GM12878 (cell line): ENCODE measurements around the gene ALKBH2. TPM values are rescaled to one million over a fixed set of nuclear protein-coding genes. Genes with fewer than 3 reads are reported as not detected.

Experiments used
- ATAC-seq: fragments of 200-7000 bp; cut with Tn5 transposase; 3 replicates; pipeline ENCODE4 v1.9.1; 2020; ENCODE audit warnings: mild to moderate bottlenecking, moderate library complexity
- BruUV-seq: library from RNA; stranded (reverse); fragments of 400-500 nt; replicated peaks from 2 replicates; lab custom pipeline; 2021; lab: Mats Ljungman, UMichigan
- CTCF ChIA-PET: fragments of 300-600 bp; sonication (Branson Sonifier 250); formaldehyde crosslinking; extraction: SDS; loops from one replicate; lab custom pipeline; 2021; ENCODE audit warnings: inconsistent platforms; lab: Yijun Ruan, JAX
- POLR2A ChIA-PET: fragments of 350-600 bp; formaldehyde crosslinking; extraction: SDS; loops from one replicate; lab custom pipeline; 2021; ENCODE audit warnings: inconsistent platforms; lab: Charles Lee
- RAD21 ChIA-PET: fragments of 300-600 bp; sonication (Branson Sonifier 250); formaldehyde crosslinking; loops from one replicate; lab custom pipeline; 2023; ENCODE audit warnings: antibody characterized with exemption; ENCODE audit not compliant: unreplicated experiment; lab: Charles Lee
- SMC1A ChIA-PET: fragments of 300-600 bp; sonication (Branson Sonifier 250); formaldehyde crosslinking; loops from one replicate; lab custom pipeline; 2023; ENCODE audit not compliant: unreplicated experiment, uncharacterized antibody; lab: Charles Lee
- DNase-seq: peaks from one replicate; pipeline ENCODE4 v3.0.0-alpha.2; 2011; ENCODE audit warnings: low read depth, low spot score
- FAIRE-seq: peaks from 3 replicates; lab custom pipeline; 2011; peaks lifted over from hg19 to GRCh38; lab: Jason Lieb, UNC
- H2AFZ ChIP-seq: 2 replicates; pipeline ENCODE4 v1.6.0; 2011; ENCODE audit warnings: low read depth, low read length, control low read depth; ENCODE audit not compliant: control insufficient read depth
- H3K27ac ChIP-seq: 2 replicates; pipeline ENCODE4 v1.5.1; 2011; ENCODE audit warnings: control low read depth; ENCODE audit not compliant: control insufficient read depth, insufficient read depth
- H3K27me3 ChIP-seq, 2 experiments: replicated peaks in 1 of 2; 2 replicates each; pipeline versions ENCODE4 v1.6.0 to v1.6.1; 2011; ENCODE audit warnings: low read length in 1 of 2; ENCODE audit not compliant: control insufficient read depth in 2 of 2, insufficient read depth in 2 of 2
- H3K36me3 ChIP-seq, 2 experiments: 2 replicates each; pipeline ENCODE4 v1.5.1; 2011; ENCODE audit warnings: low read length in 1 of 2; ENCODE audit not compliant: control insufficient read depth in 2 of 2, insufficient read depth in 2 of 2
- H3K4me1 ChIP-seq: 2 replicates; pipeline ENCODE4 v1.6.1; 2011; ENCODE audit warnings: mild to moderate bottlenecking, low read length, moderate library complexity, mixed read lengths; ENCODE audit not compliant: control insufficient read depth, insufficient read depth
- H3K4me2 ChIP-seq: 2 replicates; pipeline ENCODE4 v1.6.0; 2011; ENCODE audit warnings: control low read depth; ENCODE audit not compliant: control insufficient read depth, insufficient read depth
- H3K4me3 ChIP-seq: fragments of 200-600 bp; sonication (generic); 2 replicates; pipeline ENCODE4 v1.5.1; 2016
- H3K79me2 ChIP-seq: 2 replicates; pipeline ENCODE4 v1.6.0; 2011; ENCODE audit warnings: low read length; ENCODE audit not compliant: control insufficient read depth, insufficient read depth
- H3K9ac ChIP-seq: 2 replicates; pipeline ENCODE4 v1.8.0; 2011; ENCODE audit warnings: low read length, control low read depth, mixed read lengths; ENCODE audit not compliant: control insufficient read depth, insufficient read depth
- H3K9me3 ChIP-seq: replicated peaks from 3 replicates; pipeline ENCODE4 v1.5.1; 2011; ENCODE audit warnings: mild to moderate bottlenecking, low read length; ENCODE audit not compliant: control insufficient read depth, insufficient read depth
- H4K20me1 ChIP-seq: 2 replicates; pipeline ENCODE4 v1.6.0; 2011; ENCODE audit not compliant: control insufficient read depth, insufficient read depth
- BMI1 ChIP-seq: fragments of 450-650 bp; IDR thresholded peaks from 2 replicates; pipeline ENCODE4 v1.6.1; 2016; ENCODE audit warnings: mild to moderate bottlenecking, moderate library complexity, borderline replicate concordance
- CBX3 ChIP-seq: fragments of 200-600 bp; sonication (generic); IDR thresholded peaks from 2 replicates; pipeline ENCODE4 v1.6.1; 2016; ENCODE audit warnings: low read depth, borderline replicate concordance
- HDAC6 ChIP-seq: fragments of 200-600 bp; sonication (generic); IDR thresholded peaks from one replicate; pipeline ENCODE4 v1.8.0; 2017; ENCODE audit warnings: antibody characterized with exemption; ENCODE audit not compliant: unreplicated experiment
- KDM1A ChIP-seq: fragments of 200-600 bp; sonication (generic); IDR thresholded peaks from 2 replicates; pipeline ENCODE4 v1.6.1; 2016; ENCODE audit warnings: borderline replicate concordance
- LARP7 ChIP-seq: fragments of 450-650 bp; IDR thresholded peaks from 2 replicates; pipeline ENCODE4 v1.6.1; 2017; ENCODE audit warnings: mild to moderate bottlenecking
- MYB ChIP-seq: fragments of 150-350 bp; IDR thresholded peaks from 2 replicates; pipeline ENCODE4 v1.6.1; 2014; ENCODE audit warnings: mild to moderate bottlenecking, low read depth, low read length, borderline replicate concordance
- PML ChIP-seq: IDR thresholded peaks from 2 replicates; pipeline ENCODE4 v1.6.1; 2012; ENCODE audit warnings: low read length, inconsistent platforms
- RAD51 ChIP-seq: fragments of 450-650 bp; IDR thresholded peaks from 2 replicates; pipeline ENCODE4 v1.6.1; 2016; ENCODE audit warnings: moderate library complexity, mild to moderate bottlenecking, inconsistent platforms
- RBBP5 ChIP-seq: fragments of 200-600 bp; sonication (generic); conservative IDR thresholded peaks from 2 replicates; pipeline ENCODE4 v1.6.1; 2016
- RCOR1 ChIP-seq: conservative IDR thresholded peaks from 2 replicates; pipeline ENCODE4 v1.6.1; 2012; ENCODE audit warnings: low read depth, low read length, improper control_type of control experiment
- SRF ChIP-seq, 2 experiments: IDR thresholded peaks; 2 replicates each; pipeline ENCODE4 v1.6.1; 2011; ENCODE audit warnings: low read depth in 2 of 2, low read length in 2 of 2, mild to moderate bottlenecking in 1 of 2, moderate library complexity in 1 of 2
- STAT3 ChIP-seq: IDR thresholded peaks from 2 replicates; pipeline ENCODE4 v1.6.1; 2011; ENCODE audit warnings: low read depth, low read length, improper control_type of control experiment
- WRNIP1 ChIP-seq: IDR thresholded peaks from 2 replicates; pipeline ENCODE4 v1.6.1; 2011; ENCODE audit warnings: low read depth, low read length, improper control_type of control experiment, borderline replicate concordance
- YBX1 ChIP-seq: fragments of 450-650 bp; IDR thresholded peaks from 2 replicates; pipeline ENCODE4 v1.6.1; 2016; ENCODE audit warnings: antibody characterized with exemption
- ZBED1 ChIP-seq: IDR thresholded peaks from 2 replicates; pipeline ENCODE4 v1.6.1; 2016; ENCODE audit warnings: borderline replicate concordance
- ZNF274 ChIP-seq: IDR thresholded peaks from one replicate; pipeline ENCODE4 v1.8.0; 2011; ENCODE audit not compliant: insufficient read length, insufficient read depth
- WGBS: methylation state at CpG from one replicate; pipeline ENCODE4 v1.1.6; 2016; ENCODE audit warnings: low lambda C conversion rate; ENCODE audit not compliant: insufficient replicate concordance, insufficient coverage; ENCODE audit errors: missing lambda C conversion rate; 5-methylcytosine and 5-hydroxymethylcytosine counted together
- in situ Hi-C: fragments of 300-500 bp; cut with MboI; formaldehyde crosslinking; loops from 9 replicates; pipeline ENCODE4 v1.14.3; 2018; ENCODE audit warnings: mixed read lengths
- intact Hi-C: fragments of 100-400 bp; cut with micrococcal nuclease; formaldehyde crosslinking; loops from one replicate; pipeline ENCODE4 v1.14.2; 2022; ENCODE audit not compliant: unreplicated experiment
- polyA plus RNA-seq, 11 experiments: library from polyadenylated mRNA; depleted of rRNA in 4 of 11; unstranded in 6 of 11; stranded (reverse) in 5 of 11; fragments of >200 nt; fragmentation: Nextera tagmentation in 4 of 11; fragmentation: Illumina TruSeq in 1 of 11; extraction: Ambion mirVana in 4 of 11; extraction: Trizol in 1 of 11; gene quantifications; 1 replicate in 1 of 11; 2 replicates in 10 of 11; pipeline versions ENCODE4 v1.2.1 to v1.2.3, GENCODE V29; 2011 to 2016; ENCODE audit warnings: inconsistent platforms in 2 of 11, missing spikeins in 2 of 11, low read depth in 1 of 11
- total RNA-seq, 4 experiments: library from RNA; depleted of rRNA in 3 of 4; stranded (reverse); fragments of >200 nt in 3 of 4; fragmentation: Illumina TruSeq in 1 of 4; extraction: Trizol in 1 of 4; gene quantifications; 2 replicates each; pipeline versions ENCODE4 v1.2.1 to v1.2.3, GENCODE V29; 2013 to 2021

The ALKBH2 gene
- total and polyA plus RNA-seq, 10 of the 15 experiments (the other 5 are each of a cell fraction or from before 2014, with no cell fraction given), result 5.6 to 40.3 (median 31.2) TPM

DNA sequence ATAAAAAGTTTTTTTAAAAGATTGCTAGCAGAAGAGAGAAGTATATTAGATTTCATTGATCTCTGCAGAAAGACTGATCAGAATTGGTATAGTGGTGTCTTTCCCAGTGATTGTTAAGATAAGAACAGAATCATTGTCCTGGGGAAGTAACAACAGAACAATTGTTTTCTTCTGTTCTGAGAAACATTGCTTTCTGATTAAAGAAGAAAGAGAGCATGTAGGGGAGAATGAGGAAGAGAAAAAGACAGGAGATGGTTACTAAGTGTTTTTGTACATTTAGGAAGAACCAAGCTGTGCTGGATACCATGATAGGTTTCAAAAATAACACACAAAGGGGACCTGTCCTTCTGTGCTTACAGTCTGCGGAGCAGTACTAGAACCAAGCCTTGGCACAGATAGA is 35.9 kb downstream of the ALKBH2 start:
- H3K9ac ChIP-seq, result no peak overlapping the region
- H3K79me2 ChIP-seq, result peaks cover 14% of the 10 kb centered on the region
- H3K36me3 ChIP-seq, result no peaks in the 10 kb centered on the region
- intact Hi-C loops (no loop called here), in situ Hi-C loops (no loop called here)
- H3K4me2 ChIP-seq, result no peak overlapping the region
- BruUV-seq, result no TSS peak
- H3K9me3 ChIP-seq, result no peaks in the 10 kb centered on the region
- FAIRE-seq, result no peak
- H3K4me3 ChIP-seq, result no peak overlapping the region
- SMC1A ChIA-PET, result no interaction called here
- no peaks in the 10 kb centered on the region for H4K20me1 ChIP-seq
- no peaks in the 10 kb centered on the region for H3K27me3 ChIP-seq
- no peak for ATAC-seq
- RAD21 ChIA-PET, result no interaction called here
- no peak overlapping the region for H2AFZ ChIP-seq
- no peak for TF ChIP-seq BMI1
- no peak for TF ChIP-seq CBX3
- no peak for TF ChIP-seq WRNIP1
- no peak for TF ChIP-seq RCOR1
- no peak for TF ChIP-seq SRF (IDR thresholded peaks at IDR 0.05; ENCODE audit: low read depth in 2 of 2, low read length in 2 of 2)
- no peak for TF ChIP-seq STAT3
- TF ChIP-seq RAD51, result no peak
- no peak for TF ChIP-seq LARP7
- no peak for TF ChIP-seq ZBED1
- TF ChIP-seq ZNF274, result no peak
- TF ChIP-seq, all 136 proteins: peak for 0
- 91% methylated on average over 1 of the region's 1 CpG for WGBS
- peaks cover 11% of the 10 kb centered on the region for H3K4me1 ChIP-seq
- H3K27ac ChIP-seq, result no peak overlapping the region
- no peak for DNase-seq
- CTCF ChIA-PET, result no interaction called here
- POLR2A ChIA-PET, result no interaction called here

DNA sequence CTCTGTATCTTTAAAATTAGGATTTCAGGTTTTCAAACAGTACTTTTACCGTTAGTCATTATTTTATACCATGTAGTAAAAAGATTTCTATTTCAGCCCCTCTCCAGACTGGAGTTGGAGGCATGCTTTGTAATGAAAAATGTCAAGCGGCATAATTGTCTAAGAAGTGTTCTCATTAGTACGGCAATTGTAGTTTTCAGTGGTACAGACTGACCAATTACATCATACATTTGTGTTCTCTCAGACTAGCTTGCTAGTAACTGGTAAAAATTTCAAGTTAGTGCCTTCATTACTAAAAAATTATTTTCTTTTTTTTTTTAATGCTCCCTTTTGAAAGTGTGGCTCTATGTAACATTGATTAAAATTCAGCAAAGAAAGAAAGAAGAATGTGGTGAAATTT is 36.4 kb downstream of the ALKBH2 start:
- H3K27ac ChIP-seq, result no peak overlapping the region

More for the DNA sequence above, 36.4 kb downstream of the ALKBH2 start:
- Histone ChIP-seq H3K4me3 (no peak overlapping the region), H3K36me3 (no peaks in the 10 kb centered on the region), H3K9me3 (no peaks in the 10 kb centered on the region), H3K79me2 (peaks cover 14% of the 10 kb centered on the region), H3K27me3 (no peaks in the 10 kb centered on the region), H2AFZ (no peak overlapping the region), H3K4me1 (peaks cover 10% of the 10 kb centered on the region), H3K4me2 (no peak overlapping the region), H3K9ac (no peak overlapping the region), H4K20me1 (no peaks in the 10 kb centered on the region)
- 94% methylated on average over 3 of the region's 3 CpGs for WGBS
- intact Hi-C loops (no loop called here), in situ Hi-C loops (no loop called here)
- ATAC-seq (no peak), DNase-seq (no peak), FAIRE-seq (no peak)
- RAD21 ChIA-PET, result no interaction called here
- SMC1A ChIA-PET, result no interaction called here
- CTCF ChIA-PET, result no interaction called here
- POLR2A ChIA-PET, result no interaction called here
- no TSS peak for BruUV-seq
- no peak for TF ChIP-seq YBX1
- no peak for TF ChIP-seq MYB
- TF ChIP-seq HDAC6, result no peak
- no peak for TF ChIP-seq RBBP5
- no peak for TF ChIP-seq PML
- TF ChIP-seq KDM1A, result no peak
